ENCODE results near the gene PRPSAP2.

DNA sequence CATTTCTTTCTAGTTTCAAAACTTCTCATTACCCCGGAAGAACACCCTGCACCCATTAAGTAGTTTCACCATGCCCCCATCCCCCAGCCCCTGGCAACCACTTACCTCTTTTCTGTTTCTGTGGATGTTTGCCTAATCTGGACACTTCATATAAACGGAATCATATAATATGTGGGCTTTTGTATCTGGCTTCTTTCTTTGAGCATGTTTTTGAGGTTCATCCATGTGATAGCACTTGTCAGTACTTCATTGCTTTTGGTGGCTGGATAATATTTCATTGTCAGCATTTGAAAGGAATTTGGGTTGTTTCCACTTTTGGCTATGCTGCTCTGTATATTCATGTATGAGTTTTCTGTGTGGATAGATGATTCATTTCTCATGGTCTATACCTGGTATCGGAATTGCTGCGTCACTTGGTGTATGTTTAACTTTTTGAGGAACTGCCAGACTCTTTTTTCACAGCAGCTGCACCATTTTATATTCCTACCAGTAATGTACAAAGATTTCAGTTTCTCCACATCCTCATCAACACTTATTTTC lies 64.1 kb downstream of the PRPSAP2 start:
- TF ChIP-seq, protein P1, sequence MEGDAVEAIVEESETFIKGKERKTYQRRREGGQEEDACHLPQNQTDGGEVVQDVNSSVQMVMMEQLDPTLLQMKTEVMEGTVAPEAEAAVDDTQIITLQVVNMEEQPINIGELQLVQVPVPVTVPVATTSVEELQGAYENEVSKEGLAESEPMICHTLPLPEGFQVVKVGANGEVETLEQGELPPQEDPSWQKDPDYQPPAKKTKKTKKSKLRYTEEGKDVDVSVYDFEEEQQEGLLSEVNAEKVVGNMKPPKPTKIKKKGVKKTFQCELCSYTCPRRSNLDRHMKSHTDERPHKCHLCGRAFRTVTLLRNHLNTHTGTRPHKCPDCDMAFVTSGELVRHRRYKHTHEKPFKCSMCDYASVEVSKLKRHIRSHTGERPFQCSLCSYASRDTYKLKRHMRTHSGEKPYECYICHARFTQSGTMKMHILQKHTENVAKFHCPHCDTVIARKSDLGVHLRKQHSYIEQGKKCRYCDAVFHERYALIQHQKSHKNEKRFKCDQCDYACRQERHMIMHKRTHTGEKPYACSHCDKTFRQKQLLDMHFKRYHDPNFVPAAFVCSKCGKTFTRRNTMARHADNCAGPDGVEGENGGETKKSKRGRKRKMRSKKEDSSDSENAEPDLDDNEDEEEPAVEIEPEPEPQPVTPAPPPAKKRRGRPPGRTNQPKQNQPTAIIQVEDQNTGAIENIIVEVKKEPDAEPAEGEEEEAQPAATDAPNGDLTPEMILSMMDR (IDR thresholded peaks at IDR 0.05; ENCODE audit: control extremely low read depth in 1 of 3, insufficient read depth in 1 of 3, low read depth in 1 of 3, low read length in 3 of 3): no peak
- TF ChIP-seq CHD1 (IDR thresholded peaks at IDR 0.05; ENCODE audit: low read depth, low read length): no peak
- no peak for TF ChIP-seq RNF2 (IDR thresholded peaks at IDR 0.05; ENCODE audit: borderline replicate concordance, low read depth, low read length, missing control alignments, poor library complexity, severe bottlenecking)
- no peak for TF ChIP-seq KDM5A (IDR thresholded peaks at IDR 0.05; ENCODE audit: low read length)
- TF ChIP-seq, protein P2, sequence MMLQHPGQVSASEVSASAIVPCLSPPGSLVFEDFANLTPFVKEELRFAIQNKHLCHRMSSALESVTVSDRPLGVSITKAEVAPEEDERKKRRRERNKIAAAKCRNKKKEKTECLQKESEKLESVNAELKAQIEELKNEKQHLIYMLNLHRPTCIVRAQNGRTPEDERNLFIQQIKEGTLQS (IDR thresholded peaks at IDR 0.05; ENCODE audit: insufficient read depth, low read depth, low read length): no peak
- TF ChIP-seq POLR2AphosphoS5 (IDR thresholded peaks at IDR 0.05; ENCODE audit: low read depth, low read length): no peak
- no peak for TF ChIP-seq POLR2A (IDR thresholded peaks at IDR 0.05; ENCODE audit: control extremely low read depth in 1 of 2, low read depth in 2 of 2, low read length in 2 of 2)
- TF ChIP-seq NRF1 (IDR thresholded peaks at IDR 0.05; ENCODE audit: low read depth, low read length): no peak
- no peak for TF ChIP-seq TAF7 (optimal IDR thresholded peaks at IDR 0.05; ENCODE audit: borderline replicate concordance, low read depth, low read length)
- TF ChIP-seq JUND (IDR thresholded peaks at IDR 0.05; ENCODE audit: low read length): no peak

All from H1 (cell line).